ENCODE measurements around the gene ARHGAP42. TPM values are rescaled to one million over a fixed set of nuclear protein-coding genes. Genes with fewer than 3 reads are reported as not detected.

ARHGAP42 gene
- total RNA-seq, 3 donors from 2014 or later: 14.6 to 26.7 (median 26.2) TPM

GRCh38 chr11:100816823-100817222, 129.7 kb downstream of the ARHGAP42 start:
- Histone ChIP-seq H3K4me1 (no peaks in the 10 kb centered on the region), H3K27me3 (no peaks in the 10 kb centered on the region), H3K27ac (no peak overlapping the region), H3K4me3 (no peak overlapping the region), H3K36me3 (no peaks in the 10 kb centered on the region), H3K9me3 (no peaks in the 10 kb centered on the region)
- DNase-seq (ENCODE audit: low spot score in 2 of 2): no peak
- intact Hi-C loops (cut with DNase I; ENCODE audit: low total_unique reads): no loop called here
- TF ChIP-seq CTCF (IDR thresholded peaks at IDR 0.05) (no peak), POLR2AphosphoS5 (IDR thresholded peaks at IDR 0.05) (no peak), POLR2A (IDR thresholded peaks at IDR 0.05) (no peak)

- H3K27me3 ChIP-seq: no peaks in the 10 kb centered on the region
- TF ChIP-seq POLR2AphosphoS5 (IDR thresholded peaks at IDR 0.05): no peak
- no peak for TF ChIP-seq POLR2A (IDR thresholded peaks at IDR 0.05)
- TF ChIP-seq CTCF (IDR thresholded peaks at IDR 0.05): no peak
- H3K36me3 ChIP-seq: no peaks in the 10 kb centered on the region
- intact Hi-C loops (cut with DNase I; ENCODE audit: low total_unique reads): no loop called here
- DNase-seq (ENCODE audit: low spot score in 2 of 2): no peak
- no peaks in the 10 kb centered on the region for H3K9me3 ChIP-seq
- no peak overlapping the region for H3K27ac ChIP-seq
- no peak overlapping the region for H3K4me3 ChIP-seq
- no peaks in the 10 kb centered on the region for H3K4me1 ChIP-seq
Observed at GRCh38 chr11:100817620-100818019, 130.5 kb downstream of the ARHGAP42 start.

GRCh38 chr11:100820621-100821020, 133.5 kb downstream of the ARHGAP42 start:
- intact Hi-C loops (cut with DNase I; ENCODE audit: low total_unique reads): no loop called here
- Histone ChIP-seq H3K27me3 (no peaks in the 10 kb centered on the region), H3K4me3 (no peak overlapping the region), H3K4me1 (no peaks in the 10 kb centered on the region), H3K36me3 (no peaks in the 10 kb centered on the region), H3K27ac (peak overlapping the region in 1 of 2 donors; percentile 48), H3K9me3 (no peaks in the 10 kb centered on the region)
- TF ChIP-seq CTCF (IDR thresholded peaks at IDR 0.05): no peak
- DNase-seq (ENCODE audit: low spot score in 2 of 2): no peak

- Histone ChIP-seq H3K27me3 (no peaks in the 10 kb centered on the region), H3K27ac (peak overlapping the region; percentile 33 to 48), H3K4me1 (no peaks in the 10 kb centered on the region), H3K4me3 (no peak overlapping the region), H3K36me3 (no peaks in the 10 kb centered on the region), H3K9me3 (no peaks in the 10 kb centered on the region)
- intact Hi-C loops (cut with DNase I; ENCODE audit: low total_unique reads): no loop called here
- DNase-seq (ENCODE audit: low spot score in 2 of 2): no peak
- TF ChIP-seq POLR2AphosphoS5 (IDR thresholded peaks at IDR 0.05): no peak
- TF ChIP-seq CTCF (IDR thresholded peaks at IDR 0.05): no peak
- TF ChIP-seq POLR2A (IDR thresholded peaks at IDR 0.05): no peak
Observed at GRCh38 chr11:100821198-100821597, 134.1 kb downstream of the ARHGAP42 start.

GRCh38 chr11:100823360-100823759, 136.3 kb downstream of the ARHGAP42 start:
- no peak for TF ChIP-seq POLR2AphosphoS5 (IDR thresholded peaks at IDR 0.05)
- TF ChIP-seq CTCF (IDR thresholded peaks at IDR 0.05): no peak
- no peak for TF ChIP-seq POLR2A (IDR thresholded peaks at IDR 0.05)
- Histone ChIP-seq H3K9me3 (no peaks in the 10 kb centered on the region), H3K27me3 (no peaks in the 10 kb centered on the region), H3K36me3 (no peaks in the 10 kb centered on the region), H3K4me1 (no peaks in the 10 kb centered on the region), H3K27ac (peak overlapping the region; percentile 5 to 54), H3K4me3 (no peak overlapping the region)
- no peak for DNase-seq (ENCODE audit: low spot score in 2 of 2)
- intact Hi-C loops (cut with DNase I; ENCODE audit: low total_unique reads): no loop called here
